Cardiac muscle cell (in vitro differentiated cells and primary cell): Measurements from ENCODE around the gene ZDHHC24. TPM values are rescaled to one million over a fixed set of nuclear protein-coding genes. Genes with fewer than 3 reads are reported as not detected.

Experiments used
- DNase-seq, 2 donors: peaks; one replicate each; pipeline versions ENCODE4 v3.0.0 to v3.0.0-alpha.2; 2010 to 2017; ENCODE audit warnings: low read depth in 1 of 2, low spot score in 1 of 2
- H3K27ac ChIP-seq: fragments of 200-600 bp; sonication (generic); 2 replicates; pipeline ENCODE4 v1.5.1; 2016
- H3K27me3 ChIP-seq: fragments of 200-600 bp; sonication (generic); 2 replicates; pipeline ENCODE4 v1.6.0; 2016; ENCODE audit warnings: control low read depth
- H3K36me3 ChIP-seq: fragments of 200-600 bp; sonication (generic); 2 replicates; pipeline ENCODE4 v1.5.1; 2016; ENCODE audit warnings: control low read depth
- H3K4me1 ChIP-seq: fragments of 200-600 bp; sonication (generic); 2 replicates; pipeline ENCODE4 v1.8.1; 2017; ENCODE audit warnings: low read depth, mild to moderate bottlenecking, mixed run types
- H3K4me3 ChIP-seq: fragments of 200-600 bp; sonication (generic); 2 replicates; pipeline ENCODE4 v1.5.1; 2016; ENCODE audit warnings: mild to moderate bottlenecking
- H3K9me3 ChIP-seq: fragments of 200-600 bp; sonication (generic); 2 replicates; pipeline ENCODE4 v1.5.1; 2017; ENCODE audit warnings: low read depth, mild to moderate bottlenecking, control low read depth
- polyA plus RNA-seq: library from polyadenylated mRNA; unstranded; fragments of >200 nt; fragmentation: Nextera tagmentation; extraction: Ambion mirVana; gene quantifications from 2 replicates; pipeline ENCODE4 v1.2.1, GENCODE V29; 2016
- total RNA-seq: library from RNA; depleted of rRNA; stranded (reverse); fragments of >200 nt; gene quantifications from 2 replicates; pipeline ENCODE4 v1.2.3, GENCODE V29; 2016
- TF ChIP-seq, protein P1 (sequence below): IDR thresholded peaks from 2 replicates; pipeline ENCODE4 v1.5.1; 2012; ENCODE audit warnings: low read depth, mild to moderate bottlenecking, low read length

The ZDHHC24 gene, protein sequence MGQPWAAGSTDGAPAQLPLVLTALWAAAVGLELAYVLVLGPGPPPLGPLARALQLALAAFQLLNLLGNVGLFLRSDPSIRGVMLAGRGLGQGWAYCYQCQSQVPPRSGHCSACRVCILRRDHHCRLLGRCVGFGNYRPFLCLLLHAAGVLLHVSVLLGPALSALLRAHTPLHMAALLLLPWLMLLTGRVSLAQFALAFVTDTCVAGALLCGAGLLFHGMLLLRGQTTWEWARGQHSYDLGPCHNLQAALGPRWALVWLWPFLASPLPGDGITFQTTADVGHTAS
- total RNA-seq (14.7 and 21.6 TPM in 2 replicates), polyA plus RNA-seq (15.2 and 16.9 TPM in 2 replicates)

DNA sequence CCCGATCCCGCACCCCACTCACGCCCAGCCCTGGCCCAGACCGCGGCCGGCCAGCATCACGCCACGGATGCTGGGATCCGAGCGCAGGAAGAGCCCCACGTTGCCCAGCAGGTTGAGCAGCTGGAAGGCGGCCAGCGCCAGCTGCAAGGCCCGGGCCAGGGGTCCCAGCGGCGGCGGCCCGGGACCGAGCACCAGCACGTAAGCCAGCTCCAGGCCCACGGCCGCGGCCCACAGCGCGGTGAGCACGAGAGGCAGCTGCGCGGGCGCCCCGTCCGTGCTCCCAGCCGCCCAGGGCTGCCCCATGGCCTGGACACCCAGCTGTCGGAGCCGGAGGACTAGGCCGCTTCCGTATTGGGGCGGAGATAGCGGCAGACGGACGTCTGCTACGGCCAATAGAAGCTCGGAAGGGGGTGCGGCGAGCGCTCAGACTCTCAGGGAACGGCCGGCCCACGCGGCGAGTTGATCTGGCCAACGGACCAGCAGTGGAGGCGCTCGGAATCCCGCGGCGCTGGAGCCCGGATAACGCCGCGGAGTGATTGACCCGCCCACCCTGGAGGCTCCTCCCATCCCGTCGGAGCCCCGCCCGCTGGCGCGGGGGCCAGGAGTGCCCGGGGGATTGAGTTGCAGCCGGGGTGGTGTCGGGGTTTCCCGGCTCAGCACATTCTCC lies at the start of gene ZDHHC24:
TSS of gene ZDHHC24 (minus strand) at position 348 of the 667 bp plus-strand sequence. CDS start at position 303, 45 bp downstream.
- Histone ChIP-seq H3K27me3 (no peaks in the 10 kb centered on the region), H3K9me3 (no peaks in the 10 kb centered on the region), H3K36me3 (no peaks in the 10 kb centered on the region), H3K4me1 (peaks cover 4% of the 10 kb centered on the region), H3K27ac (peak within 1 kb of the TSS; percentile 78), H3K4me3 (peak within 1 kb of the TSS; percentile 71)
- TF ChIP-seq, protein P1, sequence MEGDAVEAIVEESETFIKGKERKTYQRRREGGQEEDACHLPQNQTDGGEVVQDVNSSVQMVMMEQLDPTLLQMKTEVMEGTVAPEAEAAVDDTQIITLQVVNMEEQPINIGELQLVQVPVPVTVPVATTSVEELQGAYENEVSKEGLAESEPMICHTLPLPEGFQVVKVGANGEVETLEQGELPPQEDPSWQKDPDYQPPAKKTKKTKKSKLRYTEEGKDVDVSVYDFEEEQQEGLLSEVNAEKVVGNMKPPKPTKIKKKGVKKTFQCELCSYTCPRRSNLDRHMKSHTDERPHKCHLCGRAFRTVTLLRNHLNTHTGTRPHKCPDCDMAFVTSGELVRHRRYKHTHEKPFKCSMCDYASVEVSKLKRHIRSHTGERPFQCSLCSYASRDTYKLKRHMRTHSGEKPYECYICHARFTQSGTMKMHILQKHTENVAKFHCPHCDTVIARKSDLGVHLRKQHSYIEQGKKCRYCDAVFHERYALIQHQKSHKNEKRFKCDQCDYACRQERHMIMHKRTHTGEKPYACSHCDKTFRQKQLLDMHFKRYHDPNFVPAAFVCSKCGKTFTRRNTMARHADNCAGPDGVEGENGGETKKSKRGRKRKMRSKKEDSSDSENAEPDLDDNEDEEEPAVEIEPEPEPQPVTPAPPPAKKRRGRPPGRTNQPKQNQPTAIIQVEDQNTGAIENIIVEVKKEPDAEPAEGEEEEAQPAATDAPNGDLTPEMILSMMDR: no peak
- peak; percentile 99 for DNase-seq

DNA sequence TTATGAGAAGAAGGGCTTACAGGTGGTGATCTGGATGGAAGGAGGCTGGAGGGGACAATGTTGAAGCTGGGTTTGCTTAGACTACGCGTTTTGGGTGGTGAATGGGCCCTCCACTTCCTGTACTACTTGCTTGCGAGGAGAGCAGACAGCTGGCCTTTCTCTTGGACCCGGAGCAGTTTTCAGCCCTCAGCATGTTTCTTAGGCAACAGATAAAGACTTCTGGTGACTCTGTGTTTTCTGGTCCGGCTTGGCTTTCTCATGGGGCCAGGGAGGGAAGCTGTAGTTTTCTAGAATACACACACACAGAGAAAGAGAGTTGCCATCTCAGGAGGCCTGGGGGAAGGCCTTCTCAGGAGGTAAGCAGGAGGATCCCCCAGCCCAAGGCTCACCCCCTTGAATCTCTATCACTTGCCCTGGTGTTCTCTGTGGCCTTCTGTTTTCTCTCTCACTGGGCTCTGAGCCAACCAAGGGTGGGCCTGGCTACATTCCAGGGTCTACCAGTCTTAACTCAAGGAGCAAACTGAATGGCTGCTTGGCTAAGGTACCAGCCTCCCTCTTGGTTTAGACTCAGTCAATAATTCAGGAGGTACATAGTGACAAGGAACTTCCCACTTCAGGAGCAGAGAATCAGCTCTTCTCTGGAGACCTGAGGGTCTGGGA lies 49.5 kb upstream of the ZDHHC24 start:
- Histone ChIP-seq H3K9me3 (no peaks in the 10 kb centered on the region), H3K27ac (peak overlapping the region; percentile 64), H3K36me3 (peaks cover 9% of the 10 kb centered on the region), H3K4me1 (peaks cover 7% of the 10 kb centered on the region), H3K27me3 (no peaks in the 10 kb centered on the region), H3K4me3 (no peak overlapping the region)
- DNase-seq: peak in 1 of 2 donors; percentile 96
- TF ChIP-seq, protein P1: no peak

DNA sequence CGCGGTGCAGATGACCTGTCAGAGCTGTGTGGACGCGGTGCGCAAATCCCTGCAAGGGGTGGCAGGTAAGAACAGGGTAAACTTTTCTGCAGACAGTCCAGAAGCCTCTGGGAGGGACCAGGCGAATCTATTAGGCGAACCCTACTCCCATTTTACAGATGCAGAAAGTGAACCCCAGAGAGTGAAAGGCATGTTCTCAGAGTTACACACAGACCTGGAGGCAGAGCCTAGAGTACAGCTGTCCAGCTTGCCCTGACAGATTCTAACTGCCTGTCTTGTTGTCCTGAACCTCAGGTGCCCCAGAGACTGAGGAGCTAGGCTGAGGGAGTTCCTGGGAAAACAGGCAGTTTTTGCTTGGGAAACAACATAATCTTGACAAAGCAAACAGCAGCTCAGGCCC lies 47.8 kb upstream of the ZDHHC24 start:
- Histone ChIP-seq H3K4me1 (peaks cover 7% of the 10 kb centered on the region), H3K9me3 (no peaks in the 10 kb centered on the region), H3K27ac (no peak overlapping the region), H3K36me3 (no peaks in the 10 kb centered on the region), H3K27me3 (no peaks in the 10 kb centered on the region), H3K4me3 (peak overlapping the region; percentile 57)
- TF ChIP-seq, protein P1: no peak
- no peak for DNase-seq

DNA sequence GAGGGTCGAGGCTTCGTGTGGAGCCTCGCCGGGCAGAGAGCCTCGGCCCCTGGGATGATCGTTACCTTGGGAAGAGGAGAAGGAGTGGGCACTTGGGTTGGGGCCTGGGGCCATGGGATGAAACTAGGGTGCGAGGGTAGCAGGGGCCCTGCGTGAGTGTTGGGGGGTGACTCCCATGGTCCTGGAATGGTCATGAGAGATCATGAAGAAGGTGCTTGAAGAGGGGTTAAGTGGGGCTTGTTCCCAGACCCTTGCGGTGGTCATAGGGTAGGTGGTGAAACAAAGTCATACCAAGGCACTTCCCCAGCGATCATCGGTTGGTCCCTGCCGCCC lies 47.4 kb upstream of the ZDHHC24 start:
- H3K36me3 ChIP-seq: no peaks in the 10 kb centered on the region
- peaks cover 7% of the 10 kb centered on the region for H3K4me1 ChIP-seq
- H3K27ac ChIP-seq: peak overlapping the region; percentile 72
- peak in 1 of 2 donors; percentile 2 for DNase-seq
- H3K4me3 ChIP-seq: peak overlapping the region; percentile 57
- TF ChIP-seq, protein P1: no peak
- no peaks in the 10 kb centered on the region for H3K9me3 ChIP-seq
- H3K27me3 ChIP-seq: no peaks in the 10 kb centered on the region

DNA sequence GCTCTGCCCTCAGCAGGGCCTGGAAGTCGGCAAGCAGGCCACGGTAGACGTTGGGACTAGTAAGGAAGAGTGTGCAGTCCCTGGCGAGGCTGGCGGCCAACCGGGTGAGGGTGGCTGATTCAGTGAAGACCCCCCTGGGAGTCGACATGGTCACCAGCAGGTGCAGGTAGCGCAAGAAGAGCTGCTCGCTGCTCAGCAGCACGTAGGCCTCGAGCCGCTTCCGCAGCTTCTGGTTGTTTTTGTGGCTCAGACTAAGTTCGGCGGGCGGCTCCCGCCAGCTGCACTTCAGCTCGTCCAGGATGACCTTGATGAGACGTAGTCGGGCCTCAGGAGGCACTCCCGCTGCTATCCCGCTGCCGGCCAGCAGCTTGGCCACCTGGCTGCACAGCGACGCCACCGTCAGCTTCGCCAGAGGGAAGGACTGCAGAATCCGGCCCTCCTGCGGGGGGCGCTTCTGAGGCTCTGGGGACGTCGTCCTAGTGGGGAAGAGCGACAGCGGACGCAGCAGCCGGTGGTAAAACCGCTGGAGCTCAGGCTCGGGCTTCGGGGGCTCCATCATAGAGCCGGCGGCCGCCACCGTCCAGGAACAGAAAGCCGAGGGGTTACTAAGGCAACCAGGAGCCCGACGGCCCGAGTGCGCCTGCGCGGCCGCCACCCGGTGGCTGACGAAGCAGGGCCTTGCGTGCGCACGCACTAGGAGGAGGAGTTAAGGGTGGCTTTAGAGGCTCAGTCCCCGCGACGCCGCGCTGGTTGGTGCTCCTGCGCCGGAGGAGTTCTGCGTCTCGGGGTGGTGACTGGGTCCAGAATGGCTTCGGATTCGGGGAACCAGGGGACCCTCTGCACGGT lies 46.8 kb upstream of the ZDHHC24 start, which contains the start of the genes CCDC87 and CCS:
TSS of gene CCDC87 (minus strand) at position 607 of the 846 bp plus-strand sequence. CDS start at position 559, 48 bp downstream.
TSS of gene CCS (plus strand) at position 729 of the 846 bp plus-strand sequence. CDS start at position 806, 77 bp downstream.
- peaks cover 7% of the 10 kb centered on the region for H3K4me1 ChIP-seq
- DNase-seq: peak; percentile 97
- H3K27me3 ChIP-seq: no peaks in the 10 kb centered on the region
- H3K9me3 ChIP-seq: no peaks in the 10 kb centered on the region
- peak within 1 kb of the TSS; percentile 72 for H3K27ac ChIP-seq
- H3K4me3 ChIP-seq: peak within 1 kb of the TSS; percentile 57
- no peaks in the 10 kb centered on the region for H3K36me3 ChIP-seq
- TF ChIP-seq, protein P1: peak; percentile 65
